EH (cell line): ENCODE measurements around the gene MS4A3.
"Not testable (repeated sequence)": the region's sequence is repeated elsewhere in the genome, so short reads cannot be mapped to it uniquely, and the experiment has no call there.

Experiments
- DNase-seq: peaks from one replicate; pipeline ENCODE4 v3.0.0-alpha.2; 2015; ENCODE audit warnings: low read depth

Gene MS4A3

DNA sequence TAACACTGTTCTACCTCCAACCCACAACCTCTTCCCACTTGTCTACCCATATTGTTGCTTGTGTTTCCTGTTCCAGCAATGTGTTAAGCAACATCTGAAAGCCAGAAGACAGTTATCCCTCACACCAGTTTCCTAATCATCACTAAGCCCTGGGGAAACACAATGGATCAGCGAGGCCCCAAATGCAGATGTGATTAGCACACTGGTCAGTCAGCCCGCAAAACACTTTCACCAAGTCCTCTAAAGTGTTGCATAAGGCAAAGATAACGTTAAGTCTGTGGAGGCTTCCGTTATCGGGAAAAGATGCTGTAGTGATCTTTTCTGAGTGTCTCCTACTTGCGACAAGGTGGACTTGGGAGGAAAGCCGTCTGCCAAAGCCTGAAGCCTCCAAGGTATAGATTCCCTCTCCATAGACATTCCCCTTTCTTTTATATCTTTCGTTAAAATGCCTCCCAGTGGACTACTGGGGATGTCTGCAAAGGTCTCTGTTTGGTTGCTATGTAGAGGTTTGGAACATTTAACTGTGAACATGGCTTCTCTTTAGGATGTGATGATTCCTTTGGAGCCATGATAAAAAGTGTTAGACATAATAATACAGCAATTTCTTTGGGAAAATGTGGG lies at the start of gene MS4A3:
TSS of gene MS4A3 (plus strand) at position 317 of the 621 bp plus-strand sequence. CDS start 4,496 bp downstream, outside the sequence.
- DNase-seq, result no peak

DNA sequence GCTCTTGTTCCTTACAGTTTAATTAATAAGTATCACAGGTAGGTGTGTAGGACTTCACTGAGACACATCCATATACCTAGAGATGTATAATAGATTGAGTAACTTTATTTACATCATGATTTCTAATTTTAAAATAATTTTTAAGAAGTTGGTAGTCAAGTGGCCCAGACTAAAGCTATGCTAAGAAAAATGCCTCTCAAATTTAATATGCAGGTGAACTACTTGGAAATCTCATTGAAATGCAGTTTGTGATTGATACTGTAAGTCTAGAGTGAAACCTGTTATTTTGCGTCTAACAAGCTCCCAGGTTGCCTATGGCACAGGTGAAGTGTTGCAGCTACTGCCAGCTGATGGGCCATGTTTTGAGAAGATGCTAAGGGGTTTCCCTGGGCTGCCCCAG lies 39.6 kb upstream of the MS4A3 start, which contains the start of gene OOSP4B:
TSS of gene OOSP4B (plus strand) at position 301 of the 400 bp plus-strand sequence.
- no peak for DNase-seq

GRCh38 chr11:60018058-60018457 lies 38.4 kb upstream of the MS4A3 start:
- DNase-seq, result no peak

DNA sequence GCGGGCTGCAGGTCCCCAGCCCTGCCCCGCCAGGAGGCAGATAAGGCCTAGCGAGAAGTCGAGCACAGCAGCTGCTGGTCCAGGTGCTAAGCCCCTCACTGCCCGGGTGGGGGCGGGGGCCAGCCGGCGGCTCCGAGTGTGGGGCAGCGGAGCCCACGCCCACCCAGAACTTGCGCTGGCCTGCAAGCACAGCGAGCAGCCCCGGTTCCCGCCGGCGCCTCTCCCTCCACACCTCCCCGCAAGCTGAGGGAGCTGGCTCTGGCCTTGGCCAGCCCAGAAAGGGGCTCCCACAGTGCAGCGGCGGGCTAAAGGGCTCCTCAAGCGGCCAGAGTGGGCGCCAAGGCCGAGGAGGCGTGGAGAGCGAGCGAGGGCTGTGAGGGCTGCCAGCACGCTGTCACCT lies 36.1 kb upstream of the MS4A3 start:
- DNase-seq, result not testable (repeated sequence)

DNA sequence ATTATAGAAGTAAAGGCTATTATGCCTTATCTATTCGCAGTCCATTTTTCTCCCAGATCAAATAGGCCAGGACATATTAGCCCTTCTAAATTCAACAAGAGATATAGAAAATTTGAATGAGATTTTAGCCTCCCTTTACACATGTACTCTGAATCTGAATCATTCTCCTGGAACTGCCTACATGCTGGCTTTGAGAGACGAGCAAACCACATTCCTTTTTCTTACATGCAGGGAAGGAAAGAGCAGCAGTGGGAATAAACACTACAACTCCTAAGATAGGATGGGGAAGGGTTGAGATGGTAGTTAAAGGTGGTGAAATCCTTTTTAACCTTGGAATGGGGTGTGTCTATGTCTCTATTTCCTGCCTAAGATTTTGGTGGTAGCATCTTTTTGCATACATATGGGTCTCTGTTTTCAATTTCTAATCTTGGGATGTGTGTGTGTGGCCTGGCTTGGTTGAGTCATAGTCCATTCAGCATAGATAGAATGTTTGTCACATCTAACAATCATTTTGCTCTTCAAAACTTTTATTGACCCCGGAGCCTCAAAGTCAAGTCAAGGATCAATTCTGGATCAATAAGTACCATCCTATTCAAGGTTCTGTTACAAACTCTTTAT lies 27.3 kb upstream of the MS4A3 start:
- no peak for DNase-seq

- DNase-seq, result no peak
Measured at GRCh38 chr11:60040109-60040508, 16.4 kb upstream of the MS4A3 start, which contains the start of gene OOSP2. Gene OOSP2 (plus strand): TSS chr11:60040409. CDS start chr11:60040460, 51 bp downstream.

DNA sequence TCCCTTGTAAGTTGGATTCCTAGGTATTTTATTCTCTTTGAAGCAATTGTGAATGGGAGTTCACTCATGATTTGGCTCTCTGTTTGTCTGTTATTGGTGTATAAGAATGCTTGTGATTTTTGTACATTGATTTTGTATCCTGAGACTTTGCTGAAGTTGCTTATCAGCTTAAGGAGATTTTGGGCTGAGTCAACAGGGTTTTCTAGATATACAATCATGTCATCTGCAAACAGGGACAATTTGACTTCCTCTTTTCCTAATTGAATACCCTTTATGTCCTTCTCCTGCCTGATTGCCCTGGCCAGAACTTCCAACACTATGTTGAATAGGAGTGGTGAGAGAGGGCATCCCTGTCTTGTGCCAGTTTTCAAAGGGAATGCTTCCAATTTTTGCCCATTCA lies 6.0 kb upstream of the MS4A3 start:
- not testable (repeated sequence) for DNase-seq

GRCh38 chr11:60050839-60051238 lies 5.6 kb upstream of the MS4A3 start:
- not testable (repeated sequence) for DNase-seq

DNA sequence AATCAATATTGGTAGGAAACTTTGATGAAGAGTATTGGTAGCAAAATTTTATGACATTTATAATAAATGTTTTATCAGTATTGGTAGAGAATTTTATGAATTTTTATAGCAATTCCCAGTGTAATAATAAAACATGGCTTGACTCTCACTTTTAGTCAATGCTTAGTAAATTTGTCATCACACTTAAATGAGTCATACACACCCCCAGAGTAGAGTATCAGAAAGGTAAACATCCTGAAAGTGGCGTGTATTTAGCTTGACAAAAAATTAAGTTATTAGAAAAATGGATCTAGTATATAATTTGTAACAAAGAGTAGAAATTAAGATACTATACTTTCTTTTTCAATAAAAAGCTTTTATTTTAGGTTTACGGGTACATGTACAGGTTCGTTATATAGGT lies 2.6 kb downstream of the MS4A3 start:
- DNase-seq, result no peak

DNA sequence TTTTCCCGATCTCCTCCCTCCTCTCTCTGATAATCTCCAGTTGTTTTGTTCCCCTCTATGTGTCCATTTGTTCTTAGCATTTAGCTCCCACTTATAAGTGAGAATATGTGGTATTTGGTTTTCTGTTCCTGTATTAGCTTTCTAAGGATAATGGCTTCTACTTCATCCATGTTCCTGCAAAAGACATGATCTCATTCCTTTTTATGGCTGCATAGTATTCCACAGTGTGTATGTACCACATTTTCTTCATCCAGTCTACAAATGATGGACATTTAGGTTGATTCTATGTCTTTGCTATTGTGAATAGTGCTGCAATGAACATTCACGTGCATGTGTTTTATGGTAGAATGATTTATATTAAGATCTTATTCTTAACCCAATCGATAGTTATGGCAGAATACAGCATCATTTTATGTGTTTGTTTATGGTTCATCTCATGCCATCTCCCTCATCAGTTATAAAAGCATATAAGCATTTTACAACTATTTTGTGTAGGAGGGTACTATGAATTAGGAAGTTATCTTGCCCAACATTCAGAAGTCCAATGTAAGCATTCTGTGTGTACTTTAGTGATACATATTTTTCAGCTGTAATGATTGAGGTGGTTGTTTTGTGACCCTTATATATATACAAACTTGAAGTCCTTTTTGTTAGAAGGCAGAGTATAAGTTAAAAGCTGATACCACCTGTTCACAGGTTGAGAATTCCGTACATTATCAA lies 3.2 kb downstream of the MS4A3 start:
- DNase-seq, result no peak

DNA sequence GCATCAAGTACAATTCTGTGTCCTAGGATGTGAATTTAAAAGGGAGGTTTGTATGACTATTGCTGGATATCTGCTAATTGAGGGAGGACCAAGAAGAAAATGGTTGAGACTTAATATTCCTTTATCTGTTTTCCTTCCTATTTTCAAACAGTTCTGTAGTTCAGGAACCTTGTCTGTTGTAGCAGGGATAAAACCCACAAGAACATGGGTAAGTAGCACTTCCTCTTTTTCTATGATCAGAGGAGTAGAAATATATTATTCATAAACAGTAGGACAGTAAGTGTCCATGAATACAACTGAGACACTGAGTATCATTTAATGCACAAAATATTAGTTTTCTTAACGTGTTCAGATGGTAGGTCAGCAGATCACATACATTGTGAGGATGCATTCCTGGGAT lies 7.6 kb downstream of the MS4A3 start:
- DNase-seq, result no peak

DNA sequence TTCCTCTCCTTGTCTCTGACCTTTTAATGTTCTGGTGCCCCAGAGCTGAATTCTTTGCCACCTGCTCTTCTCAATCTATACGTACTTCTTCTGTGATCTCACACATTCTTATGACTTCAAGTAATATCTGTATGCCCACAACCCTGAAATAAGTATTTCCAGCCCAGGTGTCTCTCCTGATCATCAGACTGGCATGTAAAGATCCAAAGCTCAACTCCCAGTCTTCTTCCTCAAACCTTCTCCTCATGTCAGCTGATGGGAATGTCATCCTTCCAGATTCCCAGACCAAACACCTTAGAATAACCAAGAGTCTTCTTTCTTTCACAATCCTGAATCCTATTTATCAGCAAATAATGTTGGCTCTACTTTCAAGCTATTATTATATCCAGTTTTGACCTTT lies 9.3 kb downstream of the MS4A3 start:
- no peak for DNase-seq

- DNase-seq, result no peak
Measured at GRCh38 chr11:60069450-60069849, 13.0 kb downstream of the MS4A3 start.

GRCh38 chr11:60071644-60072043 lies 15.2 kb downstream of the MS4A3 start:
- not testable (repeated sequence) for DNase-seq

DNA sequence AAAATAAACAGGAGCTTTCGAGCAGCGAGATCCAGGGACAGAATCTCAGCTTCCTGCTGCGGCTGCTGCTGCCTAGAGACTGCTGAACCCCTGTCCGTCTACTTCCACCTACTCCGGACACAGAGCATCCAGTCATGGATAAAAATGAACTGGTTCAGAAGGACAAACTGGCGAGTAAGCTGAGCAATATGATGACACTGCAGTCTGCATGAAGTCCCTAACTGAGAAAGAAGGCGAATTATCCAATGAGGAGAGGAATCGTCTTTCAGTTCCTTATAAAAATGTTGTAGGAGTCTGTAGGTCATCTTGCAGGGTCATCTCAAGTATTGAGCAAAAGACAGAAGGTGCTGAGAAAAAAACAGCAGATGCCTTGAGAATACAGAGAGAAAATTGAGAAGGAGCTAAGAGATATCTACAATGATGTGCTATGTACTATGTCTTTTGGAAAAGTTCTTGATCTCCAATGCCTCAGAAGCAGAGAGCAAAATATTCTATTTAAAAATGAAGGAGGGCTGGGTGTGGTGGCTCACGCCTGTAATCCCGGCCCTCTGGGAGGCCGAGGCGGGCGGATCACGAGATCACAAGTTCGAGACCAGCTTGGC lies 20.9 kb downstream of the MS4A3 start:
- no peak for DNase-seq

- no peak for DNase-seq
Measured at GRCh38 chr11:60077981-60078380, 21.5 kb downstream of the MS4A3 start.

- DNase-seq, result no peak
Measured at GRCh38 chr11:60078745-60079144, 22.3 kb downstream of the MS4A3 start.

- no peak for DNase-seq
Measured at GRCh38 chr11:60080535-60080934, 24.1 kb downstream of the MS4A3 start.

- no peak for DNase-seq
Measured at GRCh38 chr11:60084631-60085273, 28.3 kb downstream of the MS4A3 start.

DNA sequence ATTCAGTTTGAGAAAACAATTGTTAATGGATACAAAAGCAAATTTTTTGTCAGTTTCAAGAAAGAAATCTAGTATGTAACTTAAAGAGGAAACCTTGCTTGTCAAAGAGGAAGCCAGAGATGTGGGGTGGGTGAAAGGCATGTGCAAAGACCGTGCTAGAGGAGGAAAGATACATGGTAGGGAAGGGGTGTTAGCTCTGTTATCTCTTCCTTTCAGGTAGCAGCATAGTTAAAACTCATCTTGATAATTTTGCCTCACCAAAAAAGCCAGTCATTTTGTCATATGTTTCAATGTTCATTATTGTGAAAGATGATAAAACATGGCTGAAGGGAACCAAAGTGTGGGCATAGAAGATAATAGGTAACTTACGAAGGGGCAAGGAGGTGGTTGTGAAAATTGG lies 29.4 kb downstream of the MS4A3 start:
- DNase-seq, result no peak

GRCh38 chr11:60087239-60087638 lies 30.8 kb downstream of the MS4A3 start:
- DNase-seq, result no peak

DNA sequence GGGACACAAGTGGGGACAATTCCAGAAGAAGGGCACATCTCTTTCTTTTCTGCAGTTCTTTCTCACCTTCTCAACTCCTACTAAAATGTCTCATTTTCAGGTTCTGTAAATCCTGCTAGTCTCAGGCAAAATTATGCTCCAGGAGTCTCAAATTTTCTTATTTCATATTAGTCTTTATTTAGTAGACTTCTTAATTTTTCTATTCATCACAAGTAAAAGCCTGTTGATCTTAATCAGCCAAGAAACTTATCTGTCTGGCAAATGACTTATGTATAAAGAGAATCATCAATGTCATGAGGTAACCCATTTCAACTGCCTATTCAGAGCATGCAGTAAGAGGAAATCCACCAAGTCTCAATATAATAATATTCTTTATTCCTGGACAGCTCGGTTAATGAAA lies 31.9 kb downstream of the MS4A3 start, which contains the start of gene MS4A2:
TSS of gene MS4A2 (plus strand) at position 301 of the 400 bp plus-strand sequence. CDS start 102 bp downstream, outside the sequence.
- no peak for DNase-seq
